Left cardiac atrium (tissue), 2 donors: ENCODE measurements around the gene HTR6. TPM values are rescaled to one million over a fixed set of nuclear protein-coding genes. Genes with fewer than 3 reads are reported as not detected.

Experiments
- total RNA-seq, 2 donors: library from RNA; stranded (reverse); fragmentation: NEBNext Ultra II Directional; extraction: Animal tissue kit (Norgen Biotek cat#: 25700); gene quantifications; one replicate each; pipeline ENCODE4 v1.2.1, GENCODE V29; 2021
- donor health status: DM: no; HTN: yes; CAD: no; lungs with severe emphysema.
- donor health status: DM: yes; HTN: yes; CAD: no.

Gene HTR6
- total RNA-seq, 2 donors from 2014 or later, result not detected

Other genes with a start within 250 kb of the HTR6 start
- 100 to 1,000 TPM; 227 to 254 TPM for gene CAPZB, start 179.3 kb upstream of the HTR6 start, total RNA-seq
- gene NBL1, start 20.6 kb upstream of the HTR6 start, total RNA-seq, result 10 to 100 TPM; 53.0 to 63.7 TPM
- gene TMCO4, start 135.0 kb downstream of the HTR6 start, total RNA-seq, result 10 to 100 TPM in 1 of 2 donors, 1 to 10 TPM in 1; 9.0 to 10.1 TPM
- not detected for gene RNF186, start 150.4 kb downstream of the HTR6 start, total RNA-seq
- 1 to 10 TPM; 4.6 to 6.9 TPM for gene OTUD3, start 217.5 kb downstream of the HTR6 start, total RNA-seq